C4-2B (cell line): ENCODE data around the gene ANKIB1.
"Not testable (repeated sequence)": the region's sequence is repeated elsewhere in the genome, so short reads cannot be mapped to it uniquely, and the experiment has no call there.

Experiments used
- H3K27ac ChIP-seq: fragments of 450-650 bp; 2 replicates; pipeline ENCODE4 v1.5.1; 2017
- ZFX ChIP-seq: fragments of 450-650 bp; IDR thresholded peaks from 2 replicates; pipeline ENCODE4 v1.6.1; 2017
- TF ChIP-seq, protein P1 (sequence below): fragments of 450-650 bp; conservative IDR thresholded peaks from 2 replicates; pipeline ENCODE4 v1.5.1; 2017; ENCODE audit warnings: mild to moderate bottlenecking

Gene ANKIB1

DNA sequence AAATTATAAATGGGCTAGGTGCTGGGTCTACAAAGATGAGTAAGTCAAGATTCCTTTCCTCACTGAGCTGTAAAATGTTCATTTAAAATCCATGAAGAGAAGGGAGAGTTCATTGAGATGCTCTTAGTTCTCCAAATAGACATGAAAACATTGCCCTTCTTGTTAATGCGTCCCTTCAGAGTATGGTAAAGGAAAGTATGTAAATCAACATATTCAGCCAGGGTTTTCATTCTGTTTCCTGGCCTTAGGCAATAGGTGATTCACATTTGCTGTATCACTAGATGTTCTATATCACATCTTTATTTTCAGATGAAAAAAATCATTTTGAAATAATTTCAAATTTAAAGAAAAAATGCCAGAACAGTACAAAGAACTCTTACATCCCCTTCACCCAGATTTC is 5.4 kb downstream of the ANKIB1 start:
- no peak overlapping the region for H3K27ac ChIP-seq

DNA sequence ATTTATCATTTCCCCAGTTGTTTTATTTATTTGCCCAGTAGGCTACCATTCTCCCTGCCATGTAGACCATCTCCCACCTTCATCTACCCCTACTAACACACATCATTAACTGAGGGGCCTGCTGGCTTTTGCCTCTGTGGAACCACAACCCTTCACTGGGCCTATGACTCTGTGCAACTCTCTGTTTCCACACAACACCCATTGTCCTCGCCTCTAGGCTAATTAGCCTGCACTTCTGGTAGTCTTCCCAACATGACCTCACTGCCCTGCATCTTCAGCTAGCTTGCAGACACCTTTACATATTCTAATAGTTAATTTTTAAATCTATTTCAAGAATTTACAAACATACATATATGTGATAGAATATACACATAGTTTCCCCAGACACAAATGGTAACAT is 7.5 kb downstream of the ANKIB1 start:
- TF ChIP-seq, protein P1, sequence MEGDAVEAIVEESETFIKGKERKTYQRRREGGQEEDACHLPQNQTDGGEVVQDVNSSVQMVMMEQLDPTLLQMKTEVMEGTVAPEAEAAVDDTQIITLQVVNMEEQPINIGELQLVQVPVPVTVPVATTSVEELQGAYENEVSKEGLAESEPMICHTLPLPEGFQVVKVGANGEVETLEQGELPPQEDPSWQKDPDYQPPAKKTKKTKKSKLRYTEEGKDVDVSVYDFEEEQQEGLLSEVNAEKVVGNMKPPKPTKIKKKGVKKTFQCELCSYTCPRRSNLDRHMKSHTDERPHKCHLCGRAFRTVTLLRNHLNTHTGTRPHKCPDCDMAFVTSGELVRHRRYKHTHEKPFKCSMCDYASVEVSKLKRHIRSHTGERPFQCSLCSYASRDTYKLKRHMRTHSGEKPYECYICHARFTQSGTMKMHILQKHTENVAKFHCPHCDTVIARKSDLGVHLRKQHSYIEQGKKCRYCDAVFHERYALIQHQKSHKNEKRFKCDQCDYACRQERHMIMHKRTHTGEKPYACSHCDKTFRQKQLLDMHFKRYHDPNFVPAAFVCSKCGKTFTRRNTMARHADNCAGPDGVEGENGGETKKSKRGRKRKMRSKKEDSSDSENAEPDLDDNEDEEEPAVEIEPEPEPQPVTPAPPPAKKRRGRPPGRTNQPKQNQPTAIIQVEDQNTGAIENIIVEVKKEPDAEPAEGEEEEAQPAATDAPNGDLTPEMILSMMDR: no peak
- TF ChIP-seq ZFX: no peak
- no peak overlapping the region for H3K27ac ChIP-seq

More for the DNA sequence above, 5.4 kb downstream of the ANKIB1 start:
- TF ChIP-seq, protein P1: no peak

DNA sequence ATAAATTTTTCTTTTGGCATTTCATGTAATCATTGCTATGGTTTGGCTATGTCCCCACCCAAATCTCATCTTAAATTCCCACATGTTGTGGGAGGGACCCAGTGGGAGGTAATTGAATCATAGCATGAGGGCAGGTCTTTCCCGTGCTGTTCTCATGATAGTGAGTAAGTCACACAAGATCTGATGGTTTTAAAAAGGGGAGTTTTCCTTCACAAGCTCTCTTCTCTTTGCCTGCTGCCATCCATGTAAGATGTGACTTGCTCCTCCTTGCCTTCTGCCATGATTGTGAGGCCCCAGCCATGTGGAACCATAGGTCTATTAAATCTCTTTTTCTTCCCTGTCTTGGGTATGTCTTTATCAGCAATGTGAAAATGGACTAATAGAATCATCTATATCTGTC is 9.0 kb downstream of the ANKIB1 start:
- not testable (repeated sequence) for H3K27ac ChIP-seq

DNA sequence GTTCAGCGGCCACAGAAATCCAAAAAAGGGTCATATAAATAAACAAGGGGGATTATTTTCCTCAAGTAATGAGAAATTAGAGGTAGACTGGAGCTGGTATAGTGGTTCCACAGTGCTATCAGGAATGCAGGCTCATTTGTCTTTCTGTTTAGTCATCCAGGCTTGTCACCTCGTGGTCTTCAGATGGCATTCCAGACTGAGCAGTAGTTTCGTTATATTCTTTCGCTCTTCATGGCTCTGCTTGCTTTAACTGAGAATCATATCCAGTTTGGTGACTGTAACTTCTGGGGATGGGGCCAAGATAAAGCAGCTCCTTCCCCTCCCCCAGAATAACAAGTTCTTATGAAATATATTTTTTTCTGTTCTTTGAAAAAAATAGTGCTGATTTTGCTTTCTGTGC is 9.5 kb downstream of the ANKIB1 start:
- H3K27ac ChIP-seq: no peak overlapping the region
- TF ChIP-seq, protein P1: no peak
- no peak for TF ChIP-seq ZFX

DNA sequence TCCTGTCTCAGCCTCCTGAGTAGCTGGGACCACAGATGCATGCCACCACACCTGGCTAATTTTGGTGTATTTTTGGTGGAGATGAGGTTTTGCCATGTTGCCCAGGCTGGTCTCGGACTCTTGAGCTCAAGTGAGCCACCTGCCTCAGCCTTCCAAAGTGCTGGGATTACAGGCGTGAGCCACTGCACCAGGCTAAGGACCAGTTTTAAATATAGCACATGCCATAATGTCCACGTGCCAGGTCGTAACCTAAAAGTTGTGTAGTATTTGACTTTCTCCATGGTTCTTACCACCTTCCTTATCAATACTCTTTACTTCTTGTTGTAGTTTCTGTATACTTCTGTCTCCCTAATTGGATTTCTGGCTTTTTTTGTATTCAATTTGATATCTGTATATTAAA is 13.3 kb downstream of the ANKIB1 start:
- no peak for TF ChIP-seq ZFX
- TF ChIP-seq, protein P1: no peak
- no peak overlapping the region for H3K27ac ChIP-seq

DNA sequence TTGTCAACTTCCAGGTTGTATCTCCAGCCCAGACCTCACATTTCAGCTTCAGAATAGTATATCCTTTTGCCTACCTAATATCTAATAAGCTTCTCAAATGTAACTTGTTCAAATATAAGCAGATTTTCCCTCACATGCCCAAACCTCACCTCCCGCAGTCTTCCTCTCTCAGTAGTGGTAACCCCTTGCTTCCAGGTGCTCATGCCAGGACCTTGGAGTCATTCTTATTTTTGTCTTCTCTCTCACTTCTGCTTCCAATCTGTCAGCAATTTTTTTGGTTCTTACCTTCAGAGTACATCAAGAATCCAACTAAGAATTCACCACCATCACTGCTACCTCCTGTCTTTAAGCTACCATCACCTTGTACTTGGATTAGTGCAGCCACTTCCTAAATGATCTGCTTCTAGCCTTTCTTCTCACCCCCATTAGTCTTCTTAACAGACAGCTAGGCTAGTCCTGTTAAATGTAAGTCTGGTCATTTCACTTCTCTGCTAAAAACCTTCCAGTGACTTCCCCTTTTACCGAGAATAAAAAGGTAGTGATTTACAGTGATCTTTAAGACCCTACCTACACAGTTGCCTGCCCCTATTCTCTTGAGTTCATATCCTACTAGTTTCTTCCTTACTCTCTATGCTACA is 14.0 kb downstream of the ANKIB1 start:
- no peak overlapping the region for H3K27ac ChIP-seq
- no peak for TF ChIP-seq ZFX
- TF ChIP-seq, protein P1: no peak

DNA sequence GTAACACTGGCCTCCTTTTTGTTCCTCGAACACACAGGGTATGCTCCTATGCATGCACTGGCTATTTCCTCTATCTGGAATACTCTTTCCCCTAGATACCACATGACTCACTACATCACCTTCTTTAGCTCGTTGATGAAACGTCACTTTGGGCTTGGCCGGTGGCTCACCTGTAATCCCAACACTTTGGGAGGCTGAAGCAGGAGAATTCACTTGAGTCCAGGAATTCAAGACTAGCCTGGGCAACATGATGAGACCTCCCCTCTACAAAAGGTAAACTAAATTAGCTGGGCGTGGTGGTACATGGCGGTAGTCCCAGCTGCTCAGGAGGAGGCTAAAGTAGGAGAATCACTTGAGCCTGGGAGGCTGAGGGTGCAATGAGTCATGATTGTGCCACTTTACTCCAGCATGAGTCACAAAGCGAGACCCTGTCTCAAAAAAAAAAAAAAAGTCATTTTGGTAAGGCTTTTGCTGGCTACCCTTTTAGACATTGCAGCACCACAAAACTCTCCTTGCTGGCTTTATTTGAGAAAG is 14.5 kb downstream of the ANKIB1 start:
- TF ChIP-seq ZFX: no peak
- TF ChIP-seq, protein P1: no peak
- H3K27ac ChIP-seq: no peak overlapping the region
